ENCODE results near the gene SHISA2.

The SHISA2 gene

DNA sequence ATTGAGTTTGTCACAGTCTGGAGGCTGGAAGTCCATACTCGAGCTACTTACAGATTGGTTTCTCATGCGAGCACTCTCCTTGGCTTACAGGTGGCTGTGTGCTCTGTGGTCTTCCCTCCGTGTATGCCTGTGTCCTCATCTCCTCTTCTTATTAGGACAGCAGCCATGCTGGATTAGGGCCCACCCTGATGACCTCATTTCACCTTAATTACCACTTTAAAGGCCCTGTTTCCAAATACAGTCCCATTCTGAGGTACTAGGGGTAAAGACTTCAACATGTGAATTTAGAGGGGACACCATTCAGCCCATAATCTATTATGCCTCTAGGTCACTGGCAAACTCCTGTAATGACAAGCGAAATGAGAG lies 40.6 kb downstream of the SHISA2 start:
- TF ChIP-seq JUND (IDR thresholded peaks at IDR 0.05; ENCODE audit: low read depth) = no peak
- no peak for DNase-seq (ENCODE audit: low read depth in 1 of 2, low spot score in 1 of 2)
- in situ Hi-C loops (cut with HindIII; ENCODE audit: low pct_unique_long_range_greater_than_20kb, low sequenced_read_pairs) = no loop called here

DNA sequence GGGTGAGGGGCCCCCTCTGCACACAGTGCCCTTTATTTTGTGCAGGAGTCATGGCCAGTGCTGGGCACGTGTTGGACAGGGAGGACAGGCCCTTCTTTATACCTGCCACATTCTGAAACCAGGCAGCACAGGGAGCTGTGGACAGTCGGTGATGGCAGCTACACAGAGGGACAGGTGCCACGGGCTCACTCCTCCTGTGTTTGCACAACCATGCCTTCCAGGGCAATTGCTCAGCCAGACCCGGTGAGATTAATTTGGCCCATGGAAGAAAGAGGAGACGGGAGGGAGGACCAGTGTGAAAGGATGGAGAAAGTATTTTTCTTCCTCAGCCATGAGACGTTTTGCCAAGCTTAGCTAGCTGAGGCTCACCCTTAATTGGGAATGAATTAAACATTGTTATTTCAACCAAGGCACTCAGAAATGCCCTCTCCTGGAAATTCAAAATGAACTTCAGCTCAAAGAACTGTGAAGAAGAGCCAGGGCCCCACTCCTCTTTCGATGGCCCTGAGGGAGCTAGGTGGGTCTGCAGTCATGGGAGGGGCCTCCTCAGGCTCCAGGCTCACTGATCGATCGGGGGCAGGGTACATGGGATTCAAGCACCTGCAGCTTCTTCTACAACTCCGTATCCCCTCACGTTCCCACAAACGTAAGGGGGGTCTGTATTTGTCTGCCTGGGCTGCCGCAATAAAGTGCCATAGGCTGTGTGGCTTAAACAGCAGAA lies 41.2 kb downstream of the SHISA2 start:
- DNase-seq (ENCODE audit: low read depth in 1 of 2, low spot score in 1 of 2) = peak in 1 of 2 experiments; percentile 9
- no peak for TF ChIP-seq JUND (IDR thresholded peaks at IDR 0.05; ENCODE audit: low read depth)
- in situ Hi-C loops (cut with HindIII; ENCODE audit: low pct_unique_long_range_greater_than_20kb, low sequenced_read_pairs) = no loop called here

DNA sequence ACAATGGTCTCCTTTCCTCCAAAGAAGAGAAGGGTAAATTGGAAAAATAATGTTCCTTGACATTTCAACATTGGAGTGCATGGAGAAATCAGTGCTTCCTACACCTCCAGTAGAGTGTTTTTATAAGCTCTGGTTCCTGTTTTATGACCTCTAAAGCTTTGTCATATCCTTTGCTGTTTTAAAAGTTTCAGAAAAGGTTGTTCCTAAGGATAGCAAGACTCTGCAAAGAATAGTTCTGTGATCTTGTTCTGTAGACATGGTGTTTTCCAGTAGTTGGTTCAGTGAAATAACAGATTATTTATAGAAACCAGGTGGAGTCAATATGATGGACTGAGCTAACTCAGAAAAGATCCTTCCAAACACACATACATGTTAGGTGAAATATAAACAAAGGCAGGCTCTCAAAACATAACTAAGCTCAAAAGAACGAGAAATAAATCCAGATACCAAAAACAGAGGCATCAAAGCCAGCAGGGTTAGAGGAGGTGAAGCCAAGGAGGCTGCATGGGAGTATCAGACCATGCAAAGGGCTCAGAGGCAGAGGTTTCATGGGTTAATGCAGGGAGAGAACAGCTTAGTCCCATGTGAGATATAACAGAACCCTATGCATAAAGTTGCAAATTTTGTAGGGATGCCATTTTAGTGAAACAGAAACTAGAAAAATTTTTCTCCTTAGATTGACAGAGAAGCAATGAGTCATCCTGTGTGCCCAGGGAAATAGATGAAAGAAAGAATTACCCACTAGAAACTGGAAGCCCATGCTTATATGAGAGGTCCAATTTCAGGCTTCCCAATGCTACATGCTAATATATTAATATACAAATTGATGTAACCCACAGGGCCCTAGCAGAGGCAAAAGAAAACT lies 44.3 kb downstream of the SHISA2 start:
- no peak for TF ChIP-seq JUND (IDR thresholded peaks at IDR 0.05; ENCODE audit: low read depth)
- in situ Hi-C loops (cut with HindIII; ENCODE audit: low pct_unique_long_range_greater_than_20kb, low sequenced_read_pairs) = no loop called here
- DNase-seq (ENCODE audit: low read depth in 1 of 2, low spot score in 1 of 2) = no peak

Measured in T47D (cell line).